Measurements from ENCODE around the gene AIFM2.

The AIFM2 gene

GRCh38 chr10:70111496-70111895, 21.1 kb downstream of the AIFM2 start:
- Histone ChIP-seq H3K4me3 (ENCODE audit: low read depth, low read length) (no peak overlapping the region), H3K9me3 (ENCODE audit: control insufficient read depth, insufficient read depth, low read depth, low read length) (no peaks in the 10 kb centered on the region), H3K36me3 (ENCODE audit: control insufficient read depth in 2 of 2, insufficient read depth in 1 of 2, low read length in 2 of 2) (peaks cover 6 to 39% of the 10 kb centered on the region in 2 experiments; a peak in 2 of 3 replicates), H3K27ac (ENCODE audit: extremely low read depth, low read depth, low read length) (no peak overlapping the region), H3K4me1 (ENCODE audit: control insufficient read depth, insufficient read depth, low read length) (no peaks in the 10 kb centered on the region)
- CTCF ChIA-PET = no interaction called here
- POLR2A ChIA-PET = no interaction called here
- TF ChIP-seq CTCF (tag by site-specific recombination; IDR thresholded peaks at IDR 0.05) = no peak
- TF ChIP-seq FEZF1 (tag by site-specific recombination; IDR thresholded peaks at IDR 0.05) = no peak
- TF ChIP-seq ZBTB26 (tag by site-specific recombination; optimal IDR thresholded peaks at IDR 0.05) = no peak
- TF ChIP-seq ZNF596 (tag by site-specific recombination; IDR thresholded peaks at IDR 0.05) = no peak
- no peak for TF ChIP-seq ZEB2 (tag by site-specific recombination; IDR thresholded peaks at IDR 0.05)
- TF ChIP-seq ZNF704 (tag by site-specific recombination; IDR thresholded peaks at IDR 0.05) = no peak
- TF ChIP-seq ZNF658 (tag by site-specific recombination; IDR thresholded peaks at IDR 0.05) = no peak
- no peak for TF ChIP-seq ZNF280C (tag by site-specific recombination; IDR thresholded peaks at IDR 0.05)
- no peak for TF ChIP-seq ZNF324 (tag by site-specific recombination; IDR thresholded peaks at IDR 0.05)
- no peak for TF ChIP-seq ZNF362 (tag by site-specific recombination; IDR thresholded peaks at IDR 0.05)

- TF ChIP-seq ZBTB21 (tag by site-specific recombination; IDR thresholded peaks at IDR 0.05) = no peak
- TF ChIP-seq ZBTB44 (tag by site-specific recombination; IDR thresholded peaks at IDR 0.05) = no peak
- no peak for TF ChIP-seq ZBTB1 (tag by site-specific recombination; IDR thresholded peaks at IDR 0.05)
- TF ChIP-seq ZNF558 (tag by site-specific recombination; IDR thresholded peaks at IDR 0.05) = no peak
- no peak for TF ChIP-seq BCL6B (tag by site-specific recombination; IDR thresholded peaks at IDR 0.05)
- no peak for TF ChIP-seq ZNF248 (tag by site-specific recombination; IDR thresholded peaks at IDR 0.05)
- TF ChIP-seq ZNF792 (tag by site-specific recombination; IDR thresholded peaks at IDR 0.05) = no peak
- no peak for TF ChIP-seq ZNF837 (tag by site-specific recombination; IDR thresholded peaks at IDR 0.05)
- Histone ChIP-seq H3K4me3 (ENCODE audit: low read depth, low read length) (no peak overlapping the region), H3K9me3 (ENCODE audit: control insufficient read depth, insufficient read depth, low read depth, low read length) (no peaks in the 10 kb centered on the region), H3K27ac (ENCODE audit: extremely low read depth, low read depth, low read length) (no peak overlapping the region), H3K4me1 (ENCODE audit: control insufficient read depth, insufficient read depth, low read length) (no peaks in the 10 kb centered on the region), H3K36me3 (ENCODE audit: control insufficient read depth in 2 of 2, insufficient read depth in 1 of 2, low read length in 2 of 2) (peaks cover 6 to 42% of the 10 kb centered on the region in 2 experiments; a peak in 2 of 3 replicates)
- CTCF ChIA-PET = interaction anchor here (1.1 to 1.5 kb wide), 3 partner anchors 9 to 151 kb away, joined by 3 to 5 read pairs (median 4); no protein-coding TSS in a partner anchor
- POLR2A ChIA-PET = no interaction called here
Observed at GRCh38 chr10:70109064-70109729, 23.4 kb downstream of the AIFM2 start.
